SK-N-SH (cell line): Measurements from ENCODE around the gene MAP2K5.

Experiments used
- CTCF ChIP-seq: fragments of 200-600 bp; sonication (generic); IDR thresholded peaks from 2 replicates; pipeline ENCODE4 v1.6.1; 2017; ENCODE audit warnings: antibody characterized with exemption, mild to moderate bottlenecking, moderate library complexity
- JUND ChIP-seq: IDR thresholded peaks from 2 replicates; pipeline ENCODE4 v1.4.0; 2012
- PBX3 ChIP-seq: IDR thresholded peaks from 2 replicates; pipeline ENCODE4; 2012
- POLR2AphosphoS5 ChIP-seq: IDR thresholded peaks from 2 replicates; pipeline ENCODE4 v1.6.1; 2012; ENCODE audit warnings: low read depth, low read length
- RAD21 ChIP-seq: IDR thresholded peaks from 2 replicates; pipeline ENCODE4 v1.6.1; 2012; ENCODE audit warnings: mild to moderate bottlenecking, low read length

GRCh38 chr15:67563092-67563491, 20.6 kb downstream of the MAP2K5 start:
- TF ChIP-seq RAD21, result no peak
- TF ChIP-seq CTCF, result no peak
- TF ChIP-seq POLR2AphosphoS5, result no peak
- TF ChIP-seq JUND, result no peak
- no peak for TF ChIP-seq PBX3
